A549 (cell line): ENCODE measurements around the gene CEP89.

Source experiments
- CBX2 ChIP-seq: fragments of 200-600 bp; sonication (generic); IDR thresholded peaks from 2 replicates; pipeline ENCODE4 v1.6.1; 2016; ENCODE audit warnings: low read depth, mild to moderate bottlenecking, borderline replicate concordance
- CBX8 ChIP-seq: fragments of 200-600 bp; sonication (generic); IDR thresholded peaks from 2 replicates; pipeline ENCODE4 v1.6.1; 2016
- CEBPB ChIP-seq, 2 experiments: fragments of >200 bp in 1 of 2; sonication (Bioruptor Twin) in 1 of 2; formaldehyde crosslinking in 1 of 2; IDR thresholded peaks; 2 replicates each; pipeline ENCODE4 v1.6.1; 2012 to 2016
- CTCF ChIP-seq: fragments of >200 bp; sonication (Bioruptor Twin); formaldehyde crosslinking; IDR thresholded peaks from 3 replicates; pipeline ENCODE4 v1.5.1; 2016
- EHMT2 ChIP-seq: fragments of 200-600 bp; sonication (generic); IDR thresholded peaks from 2 replicates; pipeline ENCODE4 v1.6.1; 2016; ENCODE audit warnings: antibody characterized with exemption, low read depth, mild to moderate bottlenecking, moderate library complexity
- ELK1 ChIP-seq: fragments of 150-350 bp; IDR thresholded peaks from 2 replicates; pipeline ENCODE4 v1.6.1; 2014; ENCODE audit warnings: low read depth, mild to moderate bottlenecking, low read length
- EP300 ChIP-seq, 2 experiments: fragments of >200 bp; sonication (Bioruptor Twin); formaldehyde crosslinking; IDR thresholded peaks; 2 replicates in 1 of 2; 3 replicates in 1 of 2; pipeline ENCODE4 v1.6.1; 2016 to 2017
- HDAC2 ChIP-seq: fragments of 200-600 bp; sonication (generic); IDR thresholded peaks from 2 replicates; pipeline ENCODE4 v1.6.1; 2016
- JUNB ChIP-seq: fragments of >200 bp; sonication (Bioruptor Twin); formaldehyde crosslinking; IDR thresholded peaks from 2 replicates; pipeline ENCODE4 v1.6.1; 2016
- MAX ChIP-seq: IDR thresholded peaks from 2 replicates; pipeline ENCODE4 v1.6.1; 2012
- MAZ ChIP-seq: fragments of 150-350 bp; IDR thresholded peaks from 2 replicates; pipeline ENCODE4 v1.6.1; 2014; ENCODE audit warnings: antibody characterized with exemption, low read depth, low read length, borderline replicate concordance
- POLR2A ChIP-seq: IDR thresholded peaks from 2 replicates; pipeline ENCODE4 v1.6.1; 2012; ENCODE audit warnings: mild to moderate bottlenecking, low read length
- POLR2AphosphoS2 ChIP-seq: conservative IDR thresholded peaks from 2 replicates; pipeline ENCODE4 v1.6.1; 2012; ENCODE audit warnings: low read length, improper control_type of control experiment, inconsistent platforms
- SMC3 ChIP-seq: fragments of >200 bp; sonication (Bioruptor Twin); formaldehyde crosslinking; IDR thresholded peaks from 3 replicates; pipeline ENCODE4 v1.6.1; 2018; ENCODE audit warnings: inconsistent platforms

- TF ChIP-seq EP300 (IDR thresholded peaks at IDR 0.05) (no peak), CTCF (no peak), ELK1 (no peak), POLR2A (no peak), MAZ (no peak), JUNB (no peak), EHMT2 (no peak), HDAC2 (no peak), POLR2AphosphoS2 (no peak), CBX8 (no peak), SMC3 (no peak), CBX2 (no peak), MAX (no peak), CEBPB (IDR thresholded peaks at IDR 0.05) (no peak)
Observed at GRCh38 chr19:32865326-32865725, 106.4 kb downstream of the CEP89 start.
